Measurements from ENCODE around the gene ZNF497. TPM values are rescaled to one million over a fixed set of nuclear protein-coding genes. Genes with fewer than 3 reads are reported as not detected.

The ZNF497 gene
- total and polyA plus RNA-seq, 2 donors (not counting 1 experiment from before 2014, with no cell fraction given), result 1.6 to 2.7 TPM

- Histone ChIP-seq H3K4me1 (ENCODE audit: control insufficient read depth in 2 of 2, insufficient read depth in 2 of 2, low read length in 2 of 2) (peaks cover 7 to 15% of the 10 kb centered on the region in 2 donors), H4K20me1 (ENCODE audit: control insufficient read depth, insufficient read depth, low read length, poor library complexity, severe bottlenecking) (no peaks in the 10 kb centered on the region), H3K27me3 (replicated peaks in 1 of 4; ENCODE audit: control extremely low read depth in 1 of 4, control insufficient read depth in 3 of 4, insufficient read depth in 4 of 4, low read length in 3 of 4) (peaks cover 0 to 19% (median 7%) of the 10 kb centered on the region in 4 experiments), H3K9me3 (ENCODE audit: control extremely low read depth in 1 of 3, control insufficient read depth in 2 of 3, insufficient read depth in 1 of 3, low read length in 2 of 3) (peaks cover 0 to 7% (median 0%) of the 10 kb centered on the region in 3 donors), H3K36me3 (replicated peaks in 1 of 2; ENCODE audit: control extremely low read depth in 1 of 2, control insufficient read depth in 1 of 2, extremely low read depth in 1 of 2, insufficient read depth in 2 of 2, low read length in 1 of 2) (no peaks in the 10 kb centered on the region), H3K79me2 (ENCODE audit: control insufficient read depth, insufficient read depth, low read length) (peaks cover 2% of the 10 kb centered on the region), H3K27ac (ENCODE audit: low read length in 2 of 2) (peak overlapping the region; percentile 62 to 87), H2AFZ (ENCODE audit: insufficient read depth, low read depth, low read length, poor library complexity, severe bottlenecking) (peak overlapping the region; percentile 84), H3K9ac (ENCODE audit: low read length) (peak overlapping the region; percentile 70), H3K4me2 (replicated peaks; ENCODE audit: low read depth, low read length, poor library complexity, severe bottlenecking) (peak overlapping the region; percentile 99), H3K4me3 (ENCODE audit: control extremely low read depth in 1 of 5, extremely low read depth in 1 of 5, insufficient read depth in 1 of 5, low read depth in 2 of 5, low read length in 4 of 5) (peak overlapping the region; percentile 32 to 69 (median 64))
- Mint-ChIP-seq H3K27me3 (peaks cover 3% of the 10 kb centered on the region), H3K9me3 (ENCODE audit: insufficient read depth) (no peaks in the 10 kb centered on the region), H3K4me1 (peaks cover 7% of the 10 kb centered on the region), H3K27ac (peak overlapping the region; percentile 91), H3K4me3 (peak overlapping the region; percentile 89)
- CTCF ChIA-PET, result no interaction called here
- DNase-seq (peak; percentile 100), ATAC-seq (ENCODE audit: low read depth) (peak; percentile 97)
- TF ChIP-seq CTCF (IDR thresholded peaks at IDR 0.05) (no peak), EZH2 (IDR thresholded peaks at IDR 0.05; ENCODE audit: borderline replicate concordance, insufficient read depth, low read depth, low read length, poor library complexity, severe bottlenecking) (no peak)
- intact Hi-C loops (cut with micrococcal nuclease), result loop anchor here (1.0 to 2.0 kb wide), 10 partner anchors 14 to 218 kb away; partner anchors contain the start of genes ERVK3-1, MZF1, RPS5 and ZNF132
- POLR2A ChIA-PET, result interaction anchor here (0.7 kb wide), 1 partner anchor 8 kb away, joined by 3 read pairs; the partner anchor contains the start of gene ZNF584
- 6% methylated on average over 66 of the region's 80 CpGs for WGBS (ENCODE audit: insufficient coverage)
These were observed 38.6 kb upstream of the ZNF497 start for GRCh38 chr19:58400916-58401839.

Data from B cell (primary cell).